GM19452 (cell line): ENCODE measurements around the gene RARRES2.
"Not testable (repeated sequence)": the region's sequence is repeated elsewhere in the genome, so short reads cannot be mapped to it uniquely, and the experiment has no call there.

Experiments used
- ATAC-seq: cut with Tn5 transposase; IDR thresholded peaks from one replicate; pipeline ENCODE4 v1.9.1; 2021; ENCODE audit not compliant: unreplicated experiment

The RARRES2 gene

GRCh38 chr7:150341263-150342120, at the start of gene RARRES2:
Gene RARRES2, minus strand, starts transcription at chr7:150341629. Its CDS starts 1,020 bp downstream, at chr7:150340609.
- no peak for ATAC-seq

- no peak for ATAC-seq
Observed at GRCh38 chr7:150390205-150390604, 48.8 kb upstream of the RARRES2 start.

GRCh38 chr7:150389532-150389816, 48.0 kb upstream of the RARRES2 start:
- no peak for ATAC-seq

- ATAC-seq = no peak
Observed at GRCh38 chr7:150388709-150389531, 47.5 kb upstream of the RARRES2 start.

- ATAC-seq = no peak
Observed at GRCh38 chr7:150388306-150388705, 46.9 kb upstream of the RARRES2 start.

- not testable (repeated sequence) for ATAC-seq
Observed at GRCh38 chr7:150385884-150386283, 44.5 kb upstream of the RARRES2 start.

GRCh38 chr7:150385302-150385723, 43.9 kb upstream of the RARRES2 start:
- no peak for ATAC-seq

- ATAC-seq = no peak
Observed at GRCh38 chr7:150384406-150385301, 43.2 kb upstream of the RARRES2 start.

- ATAC-seq = no peak
Observed at GRCh38 chr7:150383710-150384397, 42.4 kb upstream of the RARRES2 start.

GRCh38 chr7:150382844-150383225, 41.4 kb upstream of the RARRES2 start:
- ATAC-seq = no peak

- no peak for ATAC-seq
Observed at GRCh38 chr7:150382123-150382843, 40.9 kb upstream of the RARRES2 start.

GRCh38 chr7:150381785-150382122, 40.3 kb upstream of the RARRES2 start:
- ATAC-seq = no peak

GRCh38 chr7:150381096-150381495, 39.7 kb upstream of the RARRES2 start:
- ATAC-seq = no peak

GRCh38 chr7:150380463-150380862, 39.0 kb upstream of the RARRES2 start:
- peak; percentile 25 for ATAC-seq

- peak; percentile 5 for ATAC-seq
Observed at GRCh38 chr7:150379441-150380379, 38.3 kb upstream of the RARRES2 start.

- ATAC-seq = peak; percentile 77
Observed at GRCh38 chr7:150378853-150379440, 37.5 kb upstream of the RARRES2 start, which contains the start of gene ZNF775. Gene ZNF775, plus strand, starts transcription at chr7:150379330. Its CDS starts 9,141 bp downstream, at chr7:150388471.

GRCh38 chr7:150378115-150378852, 36.9 kb upstream of the RARRES2 start:
- no peak for ATAC-seq

GRCh38 chr7:150377635-150378034, 36.2 kb upstream of the RARRES2 start:
- no peak for ATAC-seq
